GM13976 (cell line): ENCODE measurements around the gene BCAP31.
A peak's percentile ranks its signal among the peaks of the same experiment; 100 is the strongest.

ENCODE experiments used
- DNase-seq: peaks from one replicate; pipeline ENCODE4 v3.0.0; 2012; ENCODE audit warnings: low spot score
- CTCF ChIP-seq: IDR thresholded peaks from 2 replicates; pipeline ENCODE4 v1.5.1; 2012; ENCODE audit warnings: borderline replicate concordance, mild to moderate bottlenecking; ENCODE audit not compliant: insufficient read depth; ENCODE audit errors: extremely low read depth, missing control alignments, control extremely low read depth
- in situ Hi-C: fragments of 300-500 bp; cut with MboI; formaldehyde crosslinking; loops from one replicate; pipeline ENCODE4 v1.12.0; 2022; ENCODE audit warnings: low sequenced_read_pairs, mixed read lengths, inconsistent platforms; ENCODE audit not compliant: unreplicated experiment

The BCAP31 gene

DNA sequence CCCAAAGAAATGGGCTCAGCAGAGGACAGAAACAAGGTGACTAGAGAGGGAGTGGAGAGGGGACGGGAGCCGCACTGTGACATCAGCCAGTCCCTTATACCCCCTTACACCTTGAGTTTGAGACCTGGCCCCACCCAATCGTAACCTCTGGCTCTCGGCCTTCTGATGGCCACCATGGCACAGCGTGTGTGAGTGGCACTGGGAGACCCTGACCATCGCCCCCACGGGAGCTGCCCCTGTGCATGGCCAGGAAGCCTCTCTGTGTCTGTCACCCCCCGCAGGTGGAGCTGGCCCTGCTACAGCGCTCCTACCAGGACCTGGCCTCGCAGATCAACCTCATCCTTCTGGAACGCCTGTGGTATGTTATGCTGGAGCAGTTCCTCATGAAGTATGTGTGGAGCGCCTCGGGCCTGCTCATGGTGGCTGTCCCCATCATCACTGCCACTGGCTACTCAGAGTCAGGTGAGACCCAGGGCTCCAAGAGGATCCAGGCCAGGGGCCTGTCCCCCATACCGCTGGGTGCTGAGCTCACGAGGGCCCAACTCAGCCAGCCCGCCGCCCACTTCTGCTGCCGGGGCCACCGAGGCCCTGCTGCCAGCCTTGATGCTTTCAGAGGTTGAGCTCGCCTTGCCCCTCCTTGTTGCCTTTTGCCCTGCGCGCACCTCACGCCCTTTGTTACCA, 4.9 kb upstream of the BCAP31 start:
- DNase-seq = no peak
- no peak for TF ChIP-seq CTCF
- in situ Hi-C loops = no loop called here

DNA sequence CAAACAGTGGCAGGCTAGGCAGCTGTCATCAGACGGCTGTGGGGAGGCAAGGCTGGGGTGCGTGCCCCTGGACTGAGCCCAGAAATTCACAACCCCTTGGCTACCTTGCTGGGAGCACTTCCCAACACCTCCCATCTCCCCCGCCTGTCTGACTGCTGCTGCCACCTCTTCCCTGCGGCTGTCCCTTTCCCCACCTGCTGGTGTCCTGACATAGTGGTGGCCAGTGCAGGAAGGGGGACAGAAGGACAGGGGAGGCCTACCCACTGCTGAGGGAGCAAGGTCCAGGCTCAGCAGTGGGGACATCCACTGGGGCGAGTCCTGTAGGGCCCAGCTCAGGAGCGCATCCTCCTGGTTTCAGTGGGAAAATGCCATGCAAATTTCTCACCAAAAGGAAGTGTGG, 3.9 kb upstream of the BCAP31 start:
- no peak for DNase-seq
- TF ChIP-seq CTCF = no peak
- in situ Hi-C loops = no loop called here

GRCh38 chrX:153727123-153727931, 3.1 kb upstream of the BCAP31 start:
- no peak for TF ChIP-seq CTCF
- in situ Hi-C loops = no loop called here
- DNase-seq = no peak

DNA sequence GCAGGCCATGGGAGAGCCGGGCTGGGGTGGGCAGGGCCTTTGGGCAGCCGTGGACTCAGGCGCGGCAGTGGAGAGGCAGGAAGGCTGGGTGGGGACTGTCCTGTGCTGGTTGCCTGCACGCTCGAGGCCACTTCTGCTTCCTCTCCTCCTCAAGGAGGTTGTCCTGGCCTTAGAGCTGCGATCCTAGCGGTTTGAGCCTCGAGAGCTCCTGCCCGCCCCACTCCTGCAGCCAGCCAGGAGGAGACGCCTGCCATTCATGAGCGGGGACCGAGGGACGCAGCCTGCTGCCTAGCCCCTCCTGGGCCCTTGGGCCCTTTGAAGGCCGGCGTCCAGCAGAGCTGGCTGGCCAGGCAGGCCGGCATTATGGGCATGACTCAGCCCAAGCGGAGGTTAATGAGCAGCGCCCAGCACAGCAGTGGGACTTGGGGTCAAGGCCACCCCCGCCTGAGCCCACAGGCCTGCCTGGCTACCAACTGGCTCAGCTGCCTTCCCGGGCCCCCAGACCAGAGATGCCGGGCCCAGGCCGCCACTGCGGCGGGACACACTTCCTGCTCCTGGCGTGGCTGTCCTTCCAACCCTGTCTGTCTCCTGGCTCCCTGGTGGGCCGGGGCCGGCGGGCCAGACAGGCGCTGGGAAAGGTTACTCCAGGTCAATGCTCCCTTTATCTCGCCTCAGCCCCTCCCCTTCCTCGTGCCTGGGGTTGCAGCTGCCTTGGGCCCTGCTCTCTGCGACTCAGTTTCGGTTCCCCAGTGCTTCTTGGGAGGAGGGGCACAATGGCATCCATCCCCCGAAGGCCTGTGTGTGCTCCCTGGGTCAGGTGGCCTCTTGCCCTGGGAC, 2.3 kb upstream of the BCAP31 start:
- DNase-seq = peak; percentile 85
- in situ Hi-C loops = no loop called here
- no peak for TF ChIP-seq CTCF

DNA sequence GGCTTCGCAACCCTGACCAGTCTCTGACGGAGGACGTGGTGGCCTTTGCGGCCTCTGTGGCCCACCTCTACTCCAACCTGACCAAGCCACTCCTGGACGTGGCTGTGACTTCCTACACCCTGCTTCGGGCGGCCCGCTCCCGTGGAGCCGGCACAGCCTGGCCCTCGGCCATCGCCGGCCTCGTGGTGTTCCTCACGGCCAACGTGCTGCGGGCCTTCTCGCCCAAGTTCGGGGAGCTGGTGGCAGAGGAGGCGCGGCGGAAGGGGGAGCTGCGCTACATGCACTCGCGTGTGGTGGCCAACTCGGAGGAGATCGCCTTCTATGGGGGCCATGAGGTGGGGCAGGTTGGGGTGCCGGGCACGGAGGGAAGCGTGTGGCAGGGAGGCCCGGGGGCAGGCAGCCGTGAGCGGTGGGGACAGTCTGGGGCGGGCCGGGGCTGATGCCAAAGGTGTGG, 1.7 kb upstream of the BCAP31 start:
- no peak for DNase-seq
- in situ Hi-C loops = no loop called here
- no peak for TF ChIP-seq CTCF
